Left lung (tissue), 10 donors: Measurements from ENCODE around the gene JADE3. TPM values are rescaled to one million over a fixed set of nuclear protein-coding genes. Genes with fewer than 3 reads are reported as not detected.
"Not testable (repeated sequence)": the region's sequence is repeated elsewhere in the genome, so short reads cannot be mapped to it uniquely, and the experiment has no call there.

Experiments
- ATAC-seq: fragments of 200-7000 bp; cut with Tn5 transposase; one replicate; pipeline ENCODE4 v1.9.1; 2020; ENCODE audit warnings: moderate library complexity
- DNase-seq, 4 donors: peaks; one replicate each; pipeline ENCODE4 v3.0.0-alpha.2; 2013 to 2020
- H3K27ac ChIP-seq, 2 donors: fragments of 200-600 bp; sonication (generic) in 1 of 2; one replicate each; pipeline versions ENCODE4 v1.5.0 to v1.8.0; 2020 to 2021
- H3K27me3 ChIP-seq, 2 donors: fragments of 200-600 bp; sonication (generic) in 1 of 2; one replicate each; pipeline versions ENCODE4 v1.5.0 to v1.8.0; 2020 to 2021
- H3K36me3 ChIP-seq, 2 donors: fragments of 200-600 bp; sonication (generic) in 1 of 2; one replicate each; pipeline versions ENCODE4 v1.5.0 to v1.8.0; 2020 to 2021
- H3K4me1 ChIP-seq, 2 donors: fragments of 200-600 bp; one replicate each; pipeline ENCODE4 v1.8.0; 2021
- H3K4me3 ChIP-seq, 2 donors: fragments of 200-600 bp; sonication (generic) in 1 of 2; one replicate each; pipeline versions ENCODE4 v1.5.0 to v1.8.0; 2020 to 2021; ENCODE audit warnings: mild to moderate bottlenecking in 1 of 2
- H3K9me3 ChIP-seq, 2 donors: fragments of 200-600 bp; sonication (generic) in 1 of 2; one replicate each; pipeline versions ENCODE4 v1.5.0 to v1.8.0; 2020 to 2021
- CTCF ChIP-seq, 2 donors: fragments of 200-600 bp; sonication (generic) in 1 of 2; IDR thresholded peaks; one replicate each; pipeline versions ENCODE4 v1.5.0 to v1.8.0; 2021; ENCODE audit warnings: antibody characterized with exemption in 2 of 2
- intact Hi-C, 2 donors: fragments of 100-400 bp; cut with DNase I; formaldehyde crosslinking; loops; one replicate each; pipeline versions ENCODE4 v1.11.2 to v1.14.2; 2022
- polyA plus RNA-seq, 6 donors: library from polyadenylated mRNA; unstranded; fragments of 120-200 nt; gene quantifications; one replicate each; pipeline ENCODE4 v1.2.1, GENCODE V29; 2013; ENCODE audit not compliant: insufficient read length in 6 of 6
- total RNA-seq, 2 donors: library from RNA; stranded (reverse); fragmentation: NEBNext Ultra II Directional; extraction: Animal tissue kit (Norgen Biotek cat#: 25700); gene quantifications; one replicate each; pipeline ENCODE4 v1.2.1, GENCODE V29; 2021
- donor health status: DM: no; HTN: yes; CAD: no.
- donor health status: DM: no; HTN: no; CAD: no.

JADE3 gene
- total and polyA plus RNA-seq, 8 donors = 8.3 to 17.3 (median 15.2) TPM

GRCh38 chrX:46938589-46938988, 26.4 kb downstream of the JADE3 start:
- ATAC-seq (no peak), DNase-seq (no peak)
- Histone ChIP-seq H3K4me3 (no peak overlapping the region), H3K27me3 (peaks cover 0 to 4% of the 10 kb centered on the region in 2 donors), H3K4me1 (no peaks in the 10 kb centered on the region), H3K36me3 (no peaks in the 10 kb centered on the region), H3K9me3 (peaks cover 0 to 2% of the 10 kb centered on the region in 2 donors), H3K27ac (no peak overlapping the region)
- TF ChIP-seq CTCF (IDR thresholded peaks at IDR 0.05) = no peak
- intact Hi-C loops = no loop called here

DNA sequence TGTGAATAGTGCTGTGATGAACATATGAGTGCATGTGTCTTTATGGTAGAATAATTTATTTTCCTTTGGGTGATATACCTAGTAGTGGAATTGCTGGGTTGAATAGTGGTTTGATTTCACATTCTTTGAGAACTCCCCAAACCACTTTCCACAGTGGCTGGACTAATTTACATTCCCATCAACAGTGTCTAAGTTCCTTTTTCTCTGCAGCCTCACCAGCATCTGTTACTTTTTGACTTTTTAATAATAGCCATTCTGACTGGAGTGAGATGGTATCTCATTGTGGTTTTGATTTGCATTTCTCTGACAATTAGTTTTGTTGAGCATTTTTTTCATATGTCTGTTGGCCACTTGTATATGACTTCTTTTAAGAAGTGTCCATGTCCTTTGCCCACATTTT, 29.1 kb downstream of the JADE3 start:
- DNase-seq (no peak), ATAC-seq (no peak)
- H3K27me3 ChIP-seq = peaks cover 0 to 4% of the 10 kb centered on the region in 2 donors
- no peak overlapping the region for H3K27ac ChIP-seq
- intact Hi-C loops = no loop called here
- TF ChIP-seq CTCF (IDR thresholded peaks at IDR 0.05) = no peak
- no peaks in the 10 kb centered on the region for H3K36me3 ChIP-seq
- no peak overlapping the region for H3K4me3 ChIP-seq
- H3K9me3 ChIP-seq = peaks cover 0 to 2% of the 10 kb centered on the region in 2 donors
- no peaks in the 10 kb centered on the region for H3K4me1 ChIP-seq

- no peak overlapping the region for H3K27ac ChIP-seq
Observed at GRCh38 chrX:46953137-46953527, 40.9 kb downstream of the JADE3 start.

GRCh38 chrX:46953597-46953996, 41.4 kb downstream of the JADE3 start:
- H3K9me3 ChIP-seq = no peaks in the 10 kb centered on the region
- TF ChIP-seq CTCF (IDR thresholded peaks at IDR 0.05) = no peak
- H3K27me3 ChIP-seq = no peaks in the 10 kb centered on the region
- no peak overlapping the region for H3K4me3 ChIP-seq
- intact Hi-C loops = no loop called here
- no peaks in the 10 kb centered on the region for H3K36me3 ChIP-seq
- DNase-seq (no peak), ATAC-seq (no peak)
- H3K4me1 ChIP-seq = peaks cover 0 to 4% of the 10 kb centered on the region in 2 donors
- no peak overlapping the region for H3K27ac ChIP-seq

More at GRCh38 chrX:46953137-46953527, 40.9 kb downstream of the JADE3 start:
- H3K4me3 ChIP-seq = no peak overlapping the region
- TF ChIP-seq CTCF (IDR thresholded peaks at IDR 0.05) = no peak
- peaks cover 0 to 4% of the 10 kb centered on the region in 2 donors for H3K4me1 ChIP-seq
- H3K36me3 ChIP-seq = no peaks in the 10 kb centered on the region
- H3K27me3 ChIP-seq = no peaks in the 10 kb centered on the region
- intact Hi-C loops = no loop called here
- no peaks in the 10 kb centered on the region for H3K9me3 ChIP-seq
- DNase-seq (no peak), ATAC-seq (no peak)

DNA sequence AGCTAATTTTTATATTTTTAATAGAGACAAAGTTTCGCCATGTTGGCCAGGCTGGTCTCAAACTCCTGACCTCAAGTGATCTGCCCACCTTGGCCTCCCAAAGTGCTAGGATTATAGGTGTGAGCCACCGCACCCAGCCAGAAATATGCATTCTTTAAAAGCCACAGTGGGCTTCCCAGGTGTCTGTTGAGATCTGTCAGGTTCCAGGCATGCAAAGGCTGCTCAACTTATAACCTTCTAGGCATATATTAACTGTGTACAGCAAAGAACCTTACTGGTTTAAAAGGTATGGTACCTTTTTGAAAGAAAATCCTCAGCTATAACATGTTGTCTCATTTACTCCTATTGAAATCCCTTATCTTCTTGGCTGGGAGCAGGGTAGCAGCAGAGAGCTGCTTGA, 42.5 kb downstream of the JADE3 start:
- no peak for TF ChIP-seq CTCF (IDR thresholded peaks at IDR 0.05)
- H3K36me3 ChIP-seq = no peaks in the 10 kb centered on the region
- DNase-seq = no peak
- H3K4me3 ChIP-seq = no peak overlapping the region
- H3K4me1 ChIP-seq = peaks cover 0 to 4% of the 10 kb centered on the region in 2 donors
- intact Hi-C loops = no loop called here
- no peak overlapping the region for H3K27ac ChIP-seq
- H3K27me3 ChIP-seq = no peaks in the 10 kb centered on the region
- no peak for ATAC-seq
- H3K9me3 ChIP-seq = no peaks in the 10 kb centered on the region

GRCh38 chrX:46956589-46956988, 44.4 kb downstream of the JADE3 start:
- H3K4me3 ChIP-seq, H3K27ac ChIP-seq, H3K9me3 ChIP-seq, intact Hi-C loops, H3K36me3 ChIP-seq, H3K27me3 ChIP-seq, ATAC-seq, DNase-seq, H3K4me1 ChIP-seq: not testable (repeated sequence)
